GM12891 (cell line): Measurements from ENCODE around the gene TMEM273.

Source experiments
- PAX5 ChIP-seq: IDR thresholded peaks from 2 replicates; pipeline ENCODE4 v1.6.1; 2011; ENCODE audit warnings: low read length, moderate library complexity, mild to moderate bottlenecking; ENCODE audit not compliant: insufficient read depth, severe bottlenecking
- POLR2A ChIP-seq: IDR thresholded peaks from 2 replicates; pipeline ENCODE4 v1.6.1; 2011; ENCODE audit warnings: low read depth, low read length, control low read depth
- POLR2AphosphoS5 ChIP-seq: IDR thresholded peaks from 2 replicates; pipeline ENCODE4 v1.6.1; 2011; ENCODE audit warnings: low read depth, low read length, control low read depth
- SPI1 ChIP-seq: IDR thresholded peaks from 2 replicates; pipeline ENCODE4 v1.6.1; 2011; ENCODE audit warnings: low read depth, low read length, control low read depth
- TAF1 ChIP-seq: IDR thresholded peaks from 2 replicates; pipeline ENCODE4 v1.6.1; 2011; ENCODE audit warnings: low read depth, low read length, control low read depth

DNA sequence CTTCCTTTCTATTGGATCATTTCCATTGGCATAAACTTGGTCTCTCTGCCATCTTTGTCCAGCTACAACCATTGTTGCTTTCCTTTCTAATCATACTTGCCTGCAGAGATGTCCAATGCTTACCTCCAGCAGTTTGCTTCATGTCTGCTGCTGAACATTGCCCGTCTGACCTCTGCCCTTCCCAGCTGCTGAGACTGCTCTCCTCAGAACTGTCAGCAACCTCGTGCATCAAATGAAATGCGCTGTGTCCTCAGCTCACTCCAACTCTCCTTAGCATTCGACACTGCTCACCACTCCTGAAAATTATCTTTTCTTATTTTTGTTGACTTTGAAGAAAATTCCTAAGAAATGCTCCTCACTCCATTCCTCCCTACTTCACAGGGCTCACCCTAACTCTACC is 59.3 kb downstream of the TMEM273 start:
- TF ChIP-seq TAF1: no peak
- no peak for TF ChIP-seq POLR2A
- TF ChIP-seq POLR2AphosphoS5: no peak
- no peak for TF ChIP-seq SPI1
- TF ChIP-seq PAX5: no peak
